B cell (primary cell): ENCODE data around the gene TXNDC5. TPM values are rescaled to one million over a fixed set of nuclear protein-coding genes. Genes with fewer than 3 reads are reported as not detected.

Experiments
- ATAC-seq: fragments of 200-7000 bp; cut with Tn5 transposase; one replicate; pipeline ENCODE4 v1.10.0; 2021; ENCODE audit warnings: low read depth, mild to moderate bottlenecking, moderate number of reproducible peaks, moderate library complexity
- CTCF ChIA-PET: fragments of 350-600 bp; sonication (Branson Sonifier 250); formaldehyde crosslinking; loops from one replicate; lab custom pipeline; 2021; ENCODE audit warnings: antibody characterized with exemption, inconsistent platforms; lab: Charles Lee
- POLR2A ChIA-PET: fragments of 350-600 bp; sonication (Branson Sonifier 250); formaldehyde crosslinking; loops from one replicate; lab custom pipeline; 2021; ENCODE audit warnings: antibody characterized with exemption; lab: Charles Lee
- DNase-seq: peaks from one replicate; pipeline ENCODE4 v3.0.0; 2013
- H2AFZ ChIP-seq: 2 replicates; pipeline ENCODE4 v1.6.1; 2012; ENCODE audit warnings: mild to moderate bottlenecking, low read depth, low read length; ENCODE audit not compliant: insufficient read depth, poor library complexity, severe bottlenecking
- H3K27ac ChIP-seq, 2 donors: 1 replicate in 1 of 2; 2 replicates in 1 of 2; pipeline ENCODE4 v1.5.1; 2012 to 2013; ENCODE audit warnings: low read length in 2 of 2, mild to moderate bottlenecking in 2 of 2, moderate library complexity in 1 of 2
- H3K27me3 ChIP-seq, 4 experiments: fragments of 200-600 bp in 1 of 4; sonication (generic) in 1 of 4; replicated peaks in 1 of 4; 1 replicate in 2 of 4; 2 replicates in 2 of 4; pipeline versions ENCODE4 v1.6.1 to v1.7.0; 2013 to 2016; ENCODE audit warnings: low read length in 3 of 4, mild to moderate bottlenecking in 2 of 4, mixed read lengths in 1 of 4, moderate library complexity in 1 of 4; ENCODE audit not compliant: insufficient read depth in 4 of 4, control insufficient read depth in 3 of 4; ENCODE audit errors: control extremely low read depth in 1 of 4
- H3K36me3 ChIP-seq, 2 experiments: replicated peaks in 1 of 2; 1 replicate in 1 of 2; 2 replicates in 1 of 2; pipeline versions ENCODE4 v1.6.1 to v1.7.1; 2013; ENCODE audit warnings: low read length in 1 of 2; ENCODE audit not compliant: insufficient read depth in 2 of 2, control insufficient read depth in 1 of 2; ENCODE audit errors: control extremely low read depth in 1 of 2, extremely low read depth in 1 of 2
- H3K4me1 ChIP-seq, 2 donors: fragments of 200-600 bp in 1 of 2; sonication (generic) in 1 of 2; 1 replicate in 1 of 2; 2 replicates in 1 of 2; pipeline versions ENCODE4 v1.5.1 to v1.6.1; 2013 to 2017; ENCODE audit warnings: low read length in 2 of 2; ENCODE audit not compliant: control insufficient read depth in 2 of 2, insufficient read depth in 2 of 2
- H3K4me2 ChIP-seq: replicated peaks from 2 replicates; pipeline ENCODE3; 2012; ENCODE audit warnings: mild to moderate bottlenecking, low read depth, low read length; ENCODE audit not compliant: poor library complexity, severe bottlenecking
- H3K4me3 ChIP-seq, 5 experiments: fragments of 200-600 bp in 1 of 5; sonication (generic) in 1 of 5; 1 replicate in 3 of 5; 2 replicates in 2 of 5; pipeline versions ENCODE4 v1.5.1 to v1.7.0; 2011 to 2016; ENCODE audit warnings: low read length in 4 of 5, mild to moderate bottlenecking in 4 of 5, low read depth in 2 of 5, control low read depth in 1 of 5, moderate library complexity in 1 of 5; ENCODE audit not compliant: insufficient read depth in 1 of 5; ENCODE audit errors: control extremely low read depth in 1 of 5, extremely low read depth in 1 of 5
- H3K79me2 ChIP-seq: fragments of 200-600 bp; sonication (generic); one replicate; pipeline ENCODE4 v1.6.0; 2016; ENCODE audit warnings: low read length; ENCODE audit not compliant: control insufficient read depth, insufficient read depth
- H3K9ac ChIP-seq: fragments of 200-600 bp; sonication (generic); 2 replicates; pipeline ENCODE4 v1.6.1; 2017; ENCODE audit warnings: mild to moderate bottlenecking, low read length, moderate library complexity
- H3K9me3 ChIP-seq, 3 donors: one replicate each; pipeline versions ENCODE4 v1.6.1 to v1.7.1; 2013; ENCODE audit warnings: low read length in 2 of 3; ENCODE audit not compliant: control insufficient read depth in 2 of 3, insufficient read depth in 1 of 3; ENCODE audit errors: control extremely low read depth in 1 of 3
- H4K20me1 ChIP-seq: 2 replicates; pipeline ENCODE4 v1.6.0; 2012; ENCODE audit warnings: mild to moderate bottlenecking, low read length; ENCODE audit not compliant: insufficient read depth, control insufficient read depth, poor library complexity, severe bottlenecking
- H3K27ac Mint-ChIP-seq: one replicate; pipeline ENCODE4 v1.8.0; 2021; ENCODE audit warnings: mixed read lengths
- H3K27me3 Mint-ChIP-seq: one replicate; pipeline ENCODE4 v1.8.0; 2021; ENCODE audit warnings: mixed read lengths
- H3K4me1 Mint-ChIP-seq: one replicate; pipeline ENCODE4 v1.8.0; 2021; ENCODE audit warnings: mixed read lengths
- H3K4me3 Mint-ChIP-seq: one replicate; pipeline ENCODE4 v1.8.0; 2021; ENCODE audit warnings: mixed read lengths
- H3K9me3 Mint-ChIP-seq: one replicate; pipeline ENCODE4 v1.8.0; 2022; ENCODE audit warnings: mixed read lengths; ENCODE audit not compliant: insufficient read depth
- EZH2 ChIP-seq: IDR thresholded peaks from 2 replicates; pipeline ENCODE4 v1.6.1; 2012; ENCODE audit warnings: borderline replicate concordance, low read depth, mild to moderate bottlenecking, moderate library complexity, low read length; ENCODE audit not compliant: insufficient read depth, poor library complexity, severe bottlenecking
- WGBS: methylation state at CpG from one replicate; pipeline ENCODE4 v1.1.5; 2013; ENCODE audit warnings: missing lambda C conversion rate; ENCODE audit not compliant: insufficient coverage; 5-methylcytosine and 5-hydroxymethylcytosine counted together
- intact Hi-C: fragments of 100-400 bp; cut with micrococcal nuclease; formaldehyde crosslinking; loops from one replicate; pipeline ENCODE4 v1.10.0; 2022
- polyA plus RNA-seq: library from polyadenylated mRNA; depleted of rRNA; stranded (reverse); fragments of >200 nt; gene quantifications from 2 replicates; pipeline ENCODE4 v1.2.3, GENCODE V29; 2012
- total RNA-seq, 2 donors: library from RNA; stranded (reverse); fragments of 120-200 nt in 1 of 2; gene quantifications; 1 replicate in 1 of 2; 2 replicates in 1 of 2; pipeline versions ENCODE4 v1.2.3 to v1.2.4, GENCODE V29; 2013 to 2022
- TF ChIP-seq, protein P1 (sequence below): fragments of 200-600 bp; IDR thresholded peaks from one replicate; pipeline ENCODE4 v1.8.0; 2022; ENCODE audit warnings: antibody characterized with exemption, mild to moderate bottlenecking

TXNDC5 gene
- total and polyA plus RNA-seq, 2 donors (not counting 1 experiment from before 2014, with no cell fraction given), result 62.6 to 91.9 TPM

DNA sequence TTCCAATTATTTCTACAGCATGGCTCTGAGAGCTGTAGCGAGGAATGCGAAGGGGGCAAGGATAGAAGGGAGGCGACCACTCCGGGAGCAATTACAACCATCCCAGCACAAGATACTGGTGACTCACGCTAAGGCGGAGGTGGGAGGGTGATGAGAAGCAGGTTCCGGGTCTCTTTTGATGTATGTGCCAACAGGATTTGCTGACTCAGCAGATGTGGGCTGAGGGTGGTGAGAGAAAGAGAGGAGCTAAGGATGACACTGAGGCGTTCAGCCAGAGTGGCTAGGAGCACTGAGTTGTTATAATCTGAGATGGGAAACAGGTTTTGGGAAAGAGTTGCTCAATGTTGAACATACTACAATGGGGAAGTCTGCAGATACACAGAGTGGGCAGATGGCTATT lies 9.3 kb upstream of the TXNDC5 start:
- H3K27ac Mint-ChIP-seq, result no peak overlapping the region
- Histone ChIP-seq H3K4me3 (no peak overlapping the region), H3K9ac (no peak overlapping the region), H3K4me1 (peaks cover 37 to 54% of the 10 kb centered on the region in 2 donors), H3K36me3 (no peaks in the 10 kb centered on the region), H3K4me2 (no peak overlapping the region), H3K9me3 (peaks cover 0 to 3% (median 0%) of the 10 kb centered on the region in 3 donors), H3K27ac (no peak overlapping the region), H3K79me2 (no peaks in the 10 kb centered on the region), H2AFZ (no peak overlapping the region), H3K27me3 (no peaks in the 10 kb centered on the region), H4K20me1 (no peaks in the 10 kb centered on the region)
- ChIA-PET CTCF (no interaction called here), POLR2A (no interaction called here)
- WGBS, result 88% methylated on average over 2 of the region's 8 CpGs
- TF ChIP-seq, protein P1, sequence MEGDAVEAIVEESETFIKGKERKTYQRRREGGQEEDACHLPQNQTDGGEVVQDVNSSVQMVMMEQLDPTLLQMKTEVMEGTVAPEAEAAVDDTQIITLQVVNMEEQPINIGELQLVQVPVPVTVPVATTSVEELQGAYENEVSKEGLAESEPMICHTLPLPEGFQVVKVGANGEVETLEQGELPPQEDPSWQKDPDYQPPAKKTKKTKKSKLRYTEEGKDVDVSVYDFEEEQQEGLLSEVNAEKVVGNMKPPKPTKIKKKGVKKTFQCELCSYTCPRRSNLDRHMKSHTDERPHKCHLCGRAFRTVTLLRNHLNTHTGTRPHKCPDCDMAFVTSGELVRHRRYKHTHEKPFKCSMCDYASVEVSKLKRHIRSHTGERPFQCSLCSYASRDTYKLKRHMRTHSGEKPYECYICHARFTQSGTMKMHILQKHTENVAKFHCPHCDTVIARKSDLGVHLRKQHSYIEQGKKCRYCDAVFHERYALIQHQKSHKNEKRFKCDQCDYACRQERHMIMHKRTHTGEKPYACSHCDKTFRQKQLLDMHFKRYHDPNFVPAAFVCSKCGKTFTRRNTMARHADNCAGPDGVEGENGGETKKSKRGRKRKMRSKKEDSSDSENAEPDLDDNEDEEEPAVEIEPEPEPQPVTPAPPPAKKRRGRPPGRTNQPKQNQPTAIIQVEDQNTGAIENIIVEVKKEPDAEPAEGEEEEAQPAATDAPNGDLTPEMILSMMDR, result no peak
- TF ChIP-seq EZH2, result no peak
- no peaks in the 10 kb centered on the region for H3K27me3 Mint-ChIP-seq
- H3K4me1 Mint-ChIP-seq, result peaks cover 19% of the 10 kb centered on the region
- peaks cover 3% of the 10 kb centered on the region for H3K9me3 Mint-ChIP-seq
- intact Hi-C loops, result loop anchor here (5.0 to 10.0 kb wide), 2 partner anchors 77 to 195 kb away; partner anchors contain the start of gene BMP6
- no peak overlapping the region for H3K4me3 Mint-ChIP-seq
- no peak for DNase-seq
- no peak for ATAC-seq

DNA sequence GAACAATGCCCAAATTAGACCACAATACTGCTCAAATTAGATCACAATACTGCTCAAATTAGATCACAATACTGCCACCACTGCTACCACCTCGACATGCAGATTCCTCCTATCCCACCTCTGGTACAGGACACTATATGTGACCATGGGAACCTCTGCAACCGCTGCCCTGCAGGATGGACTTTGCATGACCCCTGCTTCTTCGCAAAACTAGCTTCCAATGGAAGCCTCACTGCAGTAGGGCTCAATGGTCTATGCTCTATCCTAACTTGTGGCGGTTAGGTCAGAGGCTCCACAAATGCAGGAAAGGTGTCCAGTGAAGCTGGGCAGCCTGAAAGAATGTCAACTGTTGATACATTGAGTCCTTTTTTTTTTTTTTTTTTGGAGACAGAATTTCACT lies 7.8 kb upstream of the TXNDC5 start:
- no peak overlapping the region for H3K4me3 ChIP-seq
- Mint-ChIP-seq H3K27me3 (no peaks in the 10 kb centered on the region), H3K4me1 (peaks cover 19% of the 10 kb centered on the region), H3K27ac (peak overlapping the region; percentile 47), H3K4me3 (no peak overlapping the region), H3K9me3 (no peaks in the 10 kb centered on the region)
- WGBS, result 93% methylated on average over 4 of the region's 4 CpGs
- H3K36me3 ChIP-seq, result no peaks in the 10 kb centered on the region
- H3K4me1 ChIP-seq, result peaks cover 40 to 68% of the 10 kb centered on the region in 2 donors
- ChIA-PET CTCF (interaction anchor here (1.5 kb wide), 1 partner anchor 88 kb away, joined by 6 read pairs; no protein-coding TSS in a partner anchor), POLR2A (no interaction called here)
- H4K20me1 ChIP-seq, result no peaks in the 10 kb centered on the region
- no peak for ATAC-seq
- TF ChIP-seq, protein P1, result no peak
- no peak for TF ChIP-seq EZH2
- H3K27ac ChIP-seq, result peak overlapping the region in 1 of 2 donors; percentile 95
- H3K4me2 ChIP-seq, result no peak overlapping the region
- no peak for DNase-seq
- no peaks in the 10 kb centered on the region for H3K79me2 ChIP-seq
- H3K9ac ChIP-seq, result no peak overlapping the region
- no peaks in the 10 kb centered on the region for H3K9me3 ChIP-seq
- H2AFZ ChIP-seq, result no peak overlapping the region
- no peaks in the 10 kb centered on the region for H3K27me3 ChIP-seq
- intact Hi-C loops, result loop anchor here (5.0 to 10.0 kb wide), 2 partner anchors 79 to 194 kb away; partner anchors contain the start of gene BMP6
